Germinal center (tissue), 1 donor: ENCODE results near the gene TBC1D30.
"Not testable (repeated sequence)": the region's sequence is repeated elsewhere in the genome, so short reads cannot be mapped to it uniquely, and the experiment has no call there.

Source experiments
- DNase-seq: peaks from one replicate; pipeline ENCODE4 v3.0.0; 2012; ENCODE audit warnings: mixed read lengths, low spot score

TBC1D30 gene, protein sequence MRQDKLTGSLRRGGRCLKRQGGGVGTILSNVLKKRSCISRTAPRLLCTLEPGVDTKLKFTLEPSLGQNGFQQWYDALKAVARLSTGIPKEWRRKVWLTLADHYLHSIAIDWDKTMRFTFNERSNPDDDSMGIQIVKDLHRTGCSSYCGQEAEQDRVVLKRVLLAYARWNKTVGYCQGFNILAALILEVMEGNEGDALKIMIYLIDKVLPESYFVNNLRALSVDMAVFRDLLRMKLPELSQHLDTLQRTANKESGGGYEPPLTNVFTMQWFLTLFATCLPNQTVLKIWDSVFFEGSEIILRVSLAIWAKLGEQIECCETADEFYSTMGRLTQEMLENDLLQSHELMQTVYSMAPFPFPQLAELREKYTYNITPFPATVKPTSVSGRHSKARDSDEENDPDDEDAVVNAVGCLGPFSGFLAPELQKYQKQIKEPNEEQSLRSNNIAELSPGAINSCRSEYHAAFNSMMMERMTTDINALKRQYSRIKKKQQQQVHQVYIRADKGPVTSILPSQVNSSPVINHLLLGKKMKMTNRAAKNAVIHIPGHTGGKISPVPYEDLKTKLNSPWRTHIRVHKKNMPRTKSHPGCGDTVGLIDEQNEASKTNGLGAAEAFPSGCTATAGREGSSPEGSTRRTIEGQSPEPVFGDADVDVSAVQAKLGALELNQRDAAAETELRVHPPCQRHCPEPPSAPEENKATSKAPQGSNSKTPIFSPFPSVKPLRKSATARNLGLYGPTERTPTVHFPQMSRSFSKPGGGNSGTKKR

DNA sequence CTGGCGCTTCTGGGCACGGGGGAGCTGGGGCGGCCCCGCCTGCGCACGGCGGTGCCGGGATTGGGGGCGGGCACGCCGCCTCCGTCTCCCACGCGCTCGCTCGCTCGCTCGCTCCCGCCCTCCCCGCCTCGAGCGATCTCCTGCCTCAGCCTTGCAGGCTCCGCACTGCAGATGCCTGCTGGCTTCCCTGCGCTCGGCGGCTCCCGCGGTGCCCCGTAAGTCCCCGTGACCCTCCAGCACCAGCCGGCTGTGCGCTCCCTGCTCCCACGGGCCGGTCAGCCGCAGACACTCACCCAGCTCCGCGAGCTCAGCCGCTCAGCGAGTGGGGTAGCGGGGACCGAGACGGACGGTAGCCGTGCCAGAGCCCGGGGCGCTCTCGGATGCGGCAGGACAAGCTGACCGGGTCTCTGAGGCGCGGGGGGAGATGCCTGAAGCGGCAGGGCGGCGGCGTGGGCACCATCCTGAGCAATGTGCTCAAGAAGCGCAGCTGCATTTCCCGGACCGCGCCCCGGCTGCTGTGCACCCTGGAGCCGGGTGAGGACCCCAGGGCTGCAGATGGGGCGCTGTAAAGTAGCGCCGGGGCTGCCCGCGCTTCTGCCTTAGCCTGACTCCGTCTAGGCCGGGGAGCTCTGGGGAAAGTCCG lies at the start of gene TBC1D30:
Gene TBC1D30 (plus strand): TSS at position 148 of the 643 bp plus-strand sequence. CDS start 233 bp downstream, at position 381.
- peak; percentile 31 for DNase-seq

DNA sequence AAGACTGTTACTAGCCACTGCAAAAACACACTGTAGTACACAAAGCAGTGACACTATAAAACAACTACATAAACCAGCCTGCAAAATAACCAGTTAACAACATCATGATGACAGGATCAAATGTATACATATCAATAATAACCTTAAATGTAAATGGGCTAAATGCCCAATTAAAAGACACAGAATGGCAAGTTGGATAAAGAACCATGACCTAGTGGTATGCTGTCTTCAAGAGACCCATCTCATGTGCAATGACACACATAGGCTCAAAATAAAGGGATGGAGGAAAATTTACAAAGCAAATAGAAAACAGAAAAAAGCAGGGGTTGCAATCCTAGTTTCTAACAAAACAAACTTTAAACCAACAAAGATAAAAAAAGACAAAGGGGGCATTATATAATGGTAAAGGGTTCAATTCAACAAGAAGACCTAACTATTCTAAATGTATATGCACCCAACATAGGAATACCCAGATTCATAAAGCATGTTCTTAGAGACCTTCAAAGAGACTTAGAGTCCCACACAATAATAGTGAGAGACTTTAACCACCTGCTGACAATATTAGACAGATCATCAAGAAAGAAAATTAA lies 49.2 kb upstream of the TBC1D30 start:
- not testable (repeated sequence) for DNase-seq

DNA sequence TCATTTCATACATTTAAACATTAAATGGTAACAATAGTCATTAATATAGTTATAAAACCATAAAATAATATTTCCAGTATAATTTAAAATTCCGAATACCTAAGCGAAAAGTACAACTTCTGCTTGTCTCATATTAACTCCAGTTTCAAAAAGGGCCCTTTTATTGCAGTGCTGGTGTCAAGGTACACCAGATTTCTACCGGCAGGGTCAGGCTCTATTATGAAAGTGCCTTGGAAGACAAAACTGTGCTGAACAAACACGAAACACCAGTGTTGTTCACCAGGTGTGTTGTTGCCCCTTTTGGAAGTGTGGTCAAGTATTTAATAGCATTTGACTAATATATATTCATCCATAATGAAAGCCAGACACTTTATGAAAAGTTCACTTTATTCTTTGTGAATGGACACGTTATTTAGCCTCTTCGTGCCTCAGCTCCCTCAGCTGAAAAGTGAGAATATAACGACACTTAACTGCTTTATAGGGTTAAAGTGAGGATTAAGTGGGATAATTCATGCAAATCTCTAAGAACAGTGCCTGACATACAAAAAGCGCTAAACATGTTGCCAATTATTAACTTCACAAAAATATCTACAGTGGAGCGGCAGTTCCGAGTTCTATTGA lies 45.0 kb upstream of the TBC1D30 start:
- no peak for DNase-seq

DNA sequence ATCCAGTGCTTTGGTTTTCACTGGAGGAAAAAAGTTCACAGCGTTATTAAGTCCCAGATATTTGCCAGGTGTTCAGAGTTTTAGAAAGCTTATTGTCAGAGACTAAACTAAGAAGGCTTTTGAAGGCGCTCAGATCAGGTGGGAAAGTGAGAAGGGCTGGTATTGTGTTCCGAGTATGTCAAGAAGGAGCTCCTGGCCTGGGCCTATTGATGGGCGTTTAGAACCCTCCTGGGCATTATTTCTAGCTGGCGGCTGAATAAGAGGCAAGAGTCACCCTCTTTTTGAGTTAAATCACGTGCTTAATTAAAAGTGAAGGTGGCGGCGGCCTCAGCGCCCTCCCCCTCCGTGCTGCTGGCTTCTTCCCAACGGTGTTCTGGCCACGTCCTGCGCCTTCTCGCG lies 44.3 kb upstream of the TBC1D30 start:
- DNase-seq: no peak

DNA sequence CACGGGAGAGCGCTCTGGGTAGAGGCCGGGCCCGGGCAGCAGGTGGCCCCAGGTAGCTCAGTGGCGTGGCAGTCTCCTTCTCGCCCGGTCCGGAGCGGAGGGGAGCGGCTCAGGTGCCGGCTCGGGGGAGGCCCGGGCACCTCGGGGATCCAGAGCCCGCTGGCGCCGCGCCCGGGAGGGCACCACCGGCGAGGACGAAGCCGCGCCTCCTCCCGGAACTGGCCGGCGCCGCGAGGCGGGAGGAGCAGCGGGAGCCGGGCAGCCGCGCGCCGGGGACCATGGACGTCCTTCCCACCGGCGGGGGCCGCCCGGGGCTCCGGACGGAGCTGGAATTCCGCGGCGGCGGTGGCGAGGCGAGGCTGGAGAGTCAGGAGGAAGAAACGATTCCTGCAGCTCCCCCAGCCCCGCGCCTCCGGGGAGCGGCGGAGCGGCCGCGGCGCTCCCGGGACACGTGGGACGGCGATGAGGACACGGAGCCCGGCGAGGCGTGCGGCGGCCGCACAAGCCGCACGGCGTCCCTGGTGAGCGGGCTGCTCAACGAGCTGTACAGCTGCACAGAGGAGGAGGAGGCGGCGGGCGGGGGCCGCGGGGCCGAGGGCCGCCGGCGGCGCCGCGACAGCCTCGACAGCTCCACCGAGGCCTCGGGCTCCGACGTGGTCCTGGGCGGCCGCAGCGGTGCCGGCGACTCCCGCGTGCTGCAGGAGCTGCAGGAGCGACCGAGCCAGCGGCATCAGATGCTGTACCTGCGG lies 43.7 kb upstream of the TBC1D30 start:
- DNase-seq: peak; percentile 26

DNA sequence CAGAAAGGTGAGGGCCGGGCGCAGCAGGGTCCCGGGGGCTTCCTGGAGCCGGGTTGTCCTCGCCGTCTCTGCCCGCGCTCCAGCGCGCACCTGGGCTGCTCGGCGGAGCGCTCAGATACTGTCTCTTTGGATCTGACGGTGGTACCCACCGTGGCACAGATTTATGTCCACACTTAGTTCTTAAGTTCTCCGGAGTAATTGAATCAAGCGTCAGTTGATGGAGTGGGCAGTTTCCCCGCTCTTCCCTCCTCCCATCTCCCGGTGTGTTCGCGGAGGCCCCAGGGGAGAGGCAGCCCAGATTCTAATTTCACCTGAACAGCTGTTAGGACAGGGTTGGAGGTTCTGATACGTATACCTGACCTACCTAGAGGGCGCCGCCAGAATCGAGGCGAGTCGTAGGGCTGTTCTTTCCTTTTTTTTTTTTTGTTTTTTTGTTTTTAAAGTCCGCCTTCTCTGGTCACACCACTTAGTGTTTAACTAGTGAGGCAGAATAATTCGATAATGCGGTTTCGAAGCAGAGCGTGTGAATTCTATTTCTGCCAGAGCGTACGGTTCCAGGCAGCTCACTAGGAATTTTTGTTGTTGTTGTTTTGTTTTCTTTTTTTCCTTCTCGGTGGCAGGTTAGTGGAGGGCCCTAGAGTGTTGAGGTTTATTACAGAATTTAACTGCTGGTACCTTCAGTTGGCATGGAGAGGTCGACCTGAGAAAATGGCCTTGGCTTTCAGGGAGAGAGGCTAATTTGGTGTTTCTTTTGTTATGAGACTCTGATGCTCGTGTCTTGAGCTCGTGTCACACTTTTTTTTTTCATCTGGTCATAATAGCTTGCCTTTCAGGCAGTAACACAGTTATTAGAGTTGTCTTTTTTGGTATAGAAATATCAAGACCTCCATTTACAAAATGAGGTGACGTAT lies 42.9 kb upstream of the TBC1D30 start:
- no peak for DNase-seq

DNA sequence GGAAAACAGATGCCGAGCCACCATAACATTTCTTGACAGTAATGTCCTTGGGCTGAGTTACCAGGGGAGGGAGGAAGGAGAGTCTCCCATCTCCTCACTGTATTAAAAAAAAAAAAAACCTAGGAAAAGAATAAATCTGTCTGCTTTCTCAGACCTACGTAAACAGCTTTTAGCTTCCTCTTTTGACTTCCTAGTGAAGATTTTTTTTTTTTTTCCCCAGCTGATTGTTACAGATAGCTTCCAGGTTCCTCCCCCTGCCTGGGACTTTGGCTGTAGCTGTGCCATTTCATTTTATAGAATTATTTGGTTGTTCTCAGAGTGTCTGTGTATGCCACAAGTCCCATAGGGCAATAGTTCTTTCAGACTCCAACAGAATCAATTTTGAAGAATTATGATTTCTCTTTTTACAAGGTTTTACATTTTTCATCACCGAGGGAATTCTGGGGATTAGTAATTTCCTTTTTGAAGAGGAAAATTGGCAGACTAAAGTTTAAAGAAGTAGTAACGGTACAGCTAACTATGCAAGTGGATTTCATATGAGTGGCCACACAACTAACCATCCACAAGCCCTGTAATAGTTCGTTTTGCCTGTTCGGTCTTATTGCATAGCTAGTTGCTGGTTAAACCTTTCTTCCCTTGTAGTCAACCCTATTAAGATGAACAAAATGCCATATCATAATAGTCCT lies 42.1 kb upstream of the TBC1D30 start:
- DNase-seq: no peak

DNA sequence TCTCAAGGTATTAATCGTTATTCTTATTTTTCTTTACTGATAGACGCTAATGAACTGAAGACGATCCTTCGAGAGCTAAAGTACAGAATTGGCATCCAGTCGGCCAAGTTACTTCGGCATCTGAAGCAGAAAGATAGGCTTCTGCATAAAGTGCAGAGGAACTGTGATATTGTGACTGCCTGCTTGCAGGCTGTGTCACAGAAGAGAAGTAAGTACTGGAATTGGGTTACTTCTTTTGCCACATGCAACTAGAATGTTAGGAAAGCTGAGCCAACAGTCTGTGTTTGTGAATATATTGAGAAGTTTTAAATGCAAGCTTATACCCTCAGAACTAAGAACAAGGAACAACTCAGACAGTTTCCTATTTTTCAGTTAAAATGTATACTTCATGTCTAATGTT lies 38.6 kb upstream of the TBC1D30 start:
- DNase-seq: no peak

DNA sequence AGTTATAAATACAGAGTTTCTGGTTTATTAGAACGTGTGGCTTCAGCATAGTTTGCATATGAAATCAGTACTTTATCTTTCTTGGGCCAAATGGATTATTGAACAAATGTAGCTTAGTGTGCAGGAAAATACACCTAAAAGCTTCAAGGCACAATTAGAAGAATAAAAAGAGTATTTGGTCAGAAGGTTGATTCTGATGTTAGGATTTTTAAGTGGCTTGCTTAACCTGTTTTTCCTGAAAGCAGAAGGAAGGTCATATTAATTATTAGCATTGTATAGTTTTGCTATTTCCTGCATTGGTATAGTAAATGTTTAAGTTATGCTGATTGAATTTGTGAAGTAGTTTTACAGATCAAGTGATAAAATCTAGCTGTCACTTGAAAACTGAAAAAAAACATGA lies 34.3 kb upstream of the TBC1D30 start:
- DNase-seq: no peak

DNA sequence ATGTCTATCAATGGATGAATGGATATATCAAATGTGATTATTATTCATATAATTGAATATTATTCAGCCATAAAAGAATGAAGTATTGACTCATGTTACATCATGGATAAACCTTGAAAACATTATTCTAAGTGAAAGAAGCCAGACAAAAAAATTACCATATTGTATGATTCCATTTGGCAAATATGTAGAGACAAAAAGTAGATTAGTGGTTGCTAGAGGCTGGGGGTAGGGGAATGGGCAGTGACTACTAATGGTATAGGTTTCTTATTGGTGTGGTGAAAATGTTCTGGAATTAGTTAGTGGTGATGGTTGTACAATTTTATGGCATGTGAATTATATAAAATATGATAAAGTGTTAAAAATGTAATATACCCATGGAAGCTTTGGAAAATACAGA lies 33.4 kb upstream of the TBC1D30 start:
- DNase-seq: no peak

DNA sequence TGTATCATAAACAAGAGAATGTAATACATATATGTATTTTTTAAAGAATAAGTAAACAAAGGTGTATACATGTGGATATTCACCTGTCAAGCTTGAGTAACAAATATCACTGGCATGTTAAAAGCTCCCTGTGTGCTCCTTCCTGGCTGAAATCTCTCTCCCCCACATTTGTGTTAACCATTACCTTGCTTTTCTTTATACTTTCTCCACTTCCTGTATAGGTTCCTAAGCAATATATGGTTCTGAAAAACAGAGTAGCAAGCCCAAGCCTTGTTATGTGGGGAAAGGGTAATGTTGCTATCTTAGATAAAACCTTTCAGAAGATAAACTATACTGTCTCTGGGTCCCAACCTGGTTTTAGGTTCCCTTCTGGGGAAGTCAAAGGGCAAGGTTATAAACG lies 32.3 kb upstream of the TBC1D30 start:
- DNase-seq: no peak

DNA sequence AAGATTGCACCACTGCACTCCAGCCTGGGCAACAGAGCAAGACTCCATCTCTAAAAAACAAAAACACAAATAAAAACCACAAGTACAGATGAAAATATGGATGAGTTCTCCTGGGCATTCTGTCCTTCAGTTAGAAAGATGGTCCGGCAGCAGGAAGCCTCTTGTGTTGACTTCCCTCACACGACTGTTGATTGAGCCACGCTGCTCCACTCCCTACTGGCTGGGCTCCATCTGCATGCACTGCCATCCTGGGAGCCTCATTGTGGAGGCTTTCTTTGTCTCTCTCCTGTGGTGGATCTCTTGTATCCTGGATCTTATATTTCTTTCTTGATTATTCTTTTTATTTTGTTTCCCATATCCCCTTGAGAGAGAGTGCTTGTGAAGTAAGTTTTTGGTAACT lies 30.8 kb upstream of the TBC1D30 start:
- DNase-seq: no peak

DNA sequence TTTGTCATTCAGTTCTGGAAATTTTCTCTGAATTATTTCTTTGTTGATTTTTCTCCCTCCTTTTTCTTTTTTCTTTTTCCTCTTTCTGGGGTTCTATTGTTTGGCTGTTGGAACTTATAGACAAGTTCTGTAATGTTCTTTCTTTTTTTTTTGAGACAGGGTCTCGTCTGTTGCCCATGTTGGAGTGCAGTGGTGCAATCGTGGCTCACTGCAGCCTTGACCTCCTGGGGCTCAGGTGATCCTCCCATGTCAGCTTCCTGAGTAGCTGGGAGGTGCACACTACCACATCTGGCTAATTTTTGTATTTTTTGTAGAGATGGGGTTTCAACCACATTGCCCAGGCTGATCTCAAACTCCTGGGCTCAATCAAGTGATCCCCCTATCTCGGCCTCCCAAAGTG lies 30.1 kb upstream of the TBC1D30 start:
- DNase-seq: no peak

DNA sequence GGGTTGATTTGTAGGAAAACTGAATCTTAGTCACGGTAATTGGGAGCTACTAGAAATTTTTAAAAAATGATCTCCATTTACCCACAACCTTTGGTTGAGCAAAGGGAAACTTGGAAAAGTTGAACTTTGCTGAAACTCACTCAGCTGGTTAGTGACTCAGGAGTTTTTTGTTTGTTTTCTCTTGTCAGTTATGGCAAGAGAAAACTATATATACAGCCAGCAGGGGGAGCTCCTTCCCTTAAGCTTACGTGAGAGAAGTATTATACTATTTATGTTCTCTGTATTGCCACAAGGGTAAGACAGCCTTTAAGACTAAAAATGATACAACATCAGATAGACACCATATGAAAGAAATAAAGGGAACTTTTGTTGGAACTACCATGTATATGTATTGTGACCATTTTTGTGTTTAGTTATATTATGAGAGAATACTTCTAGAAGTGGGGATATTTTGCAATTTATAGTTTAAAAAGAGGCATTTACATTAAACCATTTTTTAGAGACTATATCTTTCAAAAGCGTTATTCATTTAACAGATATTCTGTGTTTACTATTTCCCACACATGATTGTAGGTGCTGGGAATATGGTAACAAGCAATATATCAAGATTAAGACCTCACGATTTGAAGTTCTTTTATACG lies 28.1 kb upstream of the TBC1D30 start:
- peak; percentile 62 for DNase-seq

DNA sequence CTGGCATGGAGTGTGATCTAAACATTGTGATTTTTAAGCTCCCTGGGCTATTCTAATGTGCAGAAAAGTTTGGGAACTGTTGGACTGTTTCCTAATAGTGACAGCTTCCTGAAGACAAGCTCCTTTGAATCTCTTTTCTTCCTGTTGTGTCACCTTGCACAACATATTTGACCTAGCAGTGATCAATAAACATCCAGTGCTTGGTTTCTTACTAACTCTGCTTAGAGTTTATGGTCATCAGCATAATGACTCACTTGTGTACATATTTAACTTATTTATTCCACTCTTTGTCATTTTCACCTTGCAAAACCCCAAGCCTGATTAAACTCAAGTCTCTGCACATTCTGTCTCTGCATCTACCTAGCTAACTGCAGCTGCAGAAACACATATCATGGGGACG lies 27.3 kb upstream of the TBC1D30 start:
- no peak for DNase-seq

DNA sequence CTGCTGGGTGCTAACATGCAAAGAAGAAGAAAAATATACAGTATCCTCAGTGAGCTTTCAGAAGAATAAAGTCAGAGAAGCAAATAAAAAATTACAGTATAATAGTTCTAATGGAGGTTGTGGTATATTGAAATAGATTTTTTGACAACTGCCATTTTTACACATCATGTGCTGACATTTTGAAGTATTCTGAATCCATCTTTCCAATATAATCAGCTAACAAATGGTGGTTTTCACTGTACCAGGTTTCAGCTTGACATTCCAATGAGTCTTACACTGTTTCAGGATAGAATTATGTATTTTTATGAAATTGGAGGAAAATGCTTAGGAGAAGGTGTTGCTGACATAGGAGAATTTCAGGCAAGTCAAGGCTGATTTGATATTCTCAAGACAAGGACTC lies 26.3 kb upstream of the TBC1D30 start:
- DNase-seq: no peak

DNA sequence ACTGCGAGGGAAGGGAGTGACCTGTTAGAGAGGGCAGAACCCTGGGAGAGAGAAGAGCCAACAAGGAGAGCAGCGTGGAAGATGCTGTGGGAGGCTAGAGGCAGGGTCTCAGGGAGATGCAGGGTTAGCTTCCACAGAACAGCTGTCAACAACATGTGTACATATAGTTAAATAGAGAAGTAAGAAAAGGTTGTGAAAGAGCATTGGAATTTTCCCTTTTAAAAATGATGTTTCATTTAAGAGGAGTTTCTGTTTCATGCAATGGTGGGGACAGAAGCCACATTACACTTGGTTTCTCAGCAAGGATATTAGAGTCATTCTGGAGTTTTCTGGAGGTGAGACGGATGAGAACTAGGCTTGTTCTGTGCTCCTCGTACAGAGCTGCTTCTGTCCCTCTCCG lies 23.8 kb upstream of the TBC1D30 start:
- no peak for DNase-seq

DNA sequence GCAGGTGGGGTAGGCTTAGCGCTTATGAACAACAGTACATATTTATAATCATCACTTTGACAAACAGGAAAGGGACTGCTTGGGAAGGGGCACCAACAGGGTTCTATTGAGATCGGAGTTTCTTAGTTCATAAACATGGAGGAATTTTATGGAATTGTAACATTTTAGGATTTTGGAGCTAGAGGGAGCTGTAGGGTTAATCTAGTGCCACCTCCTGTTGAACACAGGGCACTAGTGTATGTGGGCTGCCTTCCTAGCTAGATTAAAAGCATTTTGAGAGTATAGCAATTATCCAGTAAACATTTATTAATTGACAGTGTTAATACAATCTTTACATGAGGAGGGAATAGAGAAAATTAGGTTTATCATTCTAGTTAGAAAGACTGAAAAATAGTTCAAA lies 23.1 kb upstream of the TBC1D30 start:
- DNase-seq: no peak

DNA sequence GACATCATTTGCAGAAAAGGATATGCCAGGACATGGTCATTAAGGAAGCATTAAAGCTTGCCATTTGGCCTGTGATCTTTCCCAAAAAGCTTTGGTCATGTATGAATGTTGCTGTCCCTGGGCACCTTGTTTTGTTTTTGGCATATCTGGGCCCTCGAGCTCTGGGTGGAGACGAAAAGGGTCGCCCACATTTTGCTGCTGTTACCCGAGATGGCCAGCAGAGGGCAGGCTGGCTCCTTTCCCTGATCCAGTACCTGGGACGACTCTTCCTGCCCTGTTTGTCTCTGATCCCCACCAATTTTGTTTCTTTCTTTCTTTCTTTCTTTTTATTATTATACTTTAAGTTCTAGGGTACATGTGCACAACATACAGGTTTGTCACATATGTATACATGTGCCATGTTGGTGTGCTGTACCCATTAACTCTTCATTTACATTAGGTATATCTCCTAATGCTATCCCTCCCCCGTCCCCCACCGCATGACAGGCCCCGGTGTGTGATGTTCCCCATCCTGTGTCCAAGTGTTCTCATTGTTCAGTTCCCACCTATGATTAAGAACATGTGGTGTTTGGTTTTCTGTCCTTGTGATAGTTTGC lies 22.2 kb upstream of the TBC1D30 start:
- peak; percentile 72 for DNase-seq
